ENCODE results near the gene TM2D1.

DNA sequence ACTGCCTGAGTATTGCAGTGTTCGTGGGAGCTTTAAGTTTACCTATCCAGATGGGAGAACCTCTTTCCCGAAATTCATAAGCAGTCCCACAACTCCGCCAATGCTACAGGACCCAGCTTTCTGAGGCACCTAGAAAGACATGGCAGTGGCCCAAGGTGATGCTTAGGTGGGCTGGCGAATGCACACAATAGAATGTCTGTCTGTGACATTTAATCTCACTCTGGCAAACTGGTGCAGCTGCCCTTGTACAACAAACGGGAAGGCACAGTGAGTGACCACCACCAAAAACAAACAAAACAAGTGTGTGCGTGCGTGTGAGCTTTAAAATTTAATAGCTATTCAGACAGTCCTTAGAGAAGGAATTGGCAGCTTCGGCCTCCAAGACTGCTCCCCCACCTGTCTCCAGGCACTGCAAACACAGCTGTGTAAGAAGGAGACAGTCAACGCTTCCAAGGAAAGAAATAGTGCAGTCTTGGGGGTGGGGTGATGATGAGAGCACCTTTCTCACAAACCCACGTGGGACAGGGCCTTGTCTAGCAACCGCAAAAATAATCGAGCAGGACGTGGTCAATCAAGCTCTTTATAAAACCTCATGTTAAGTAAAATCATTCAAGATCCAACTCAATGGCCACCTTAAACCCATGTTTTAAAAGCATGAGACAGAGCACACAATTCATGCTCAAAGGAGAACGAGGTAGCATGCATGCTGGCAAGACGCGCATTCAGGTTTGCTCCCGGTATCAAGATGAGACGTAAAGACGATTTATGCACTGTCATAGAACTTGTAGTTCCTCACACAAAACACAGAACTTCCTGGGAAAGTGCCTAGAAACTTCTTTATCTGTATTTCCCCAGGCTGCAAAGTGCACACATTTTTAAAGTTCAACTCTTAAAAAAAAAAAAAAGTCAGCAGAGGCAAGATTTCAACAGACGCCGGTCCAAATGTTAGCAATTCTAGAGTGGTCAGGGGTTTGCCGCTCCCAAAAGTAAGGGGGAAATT lies 84.1 kb downstream of the TM2D1 start:
- TF ChIP-seq, protein P1, sequence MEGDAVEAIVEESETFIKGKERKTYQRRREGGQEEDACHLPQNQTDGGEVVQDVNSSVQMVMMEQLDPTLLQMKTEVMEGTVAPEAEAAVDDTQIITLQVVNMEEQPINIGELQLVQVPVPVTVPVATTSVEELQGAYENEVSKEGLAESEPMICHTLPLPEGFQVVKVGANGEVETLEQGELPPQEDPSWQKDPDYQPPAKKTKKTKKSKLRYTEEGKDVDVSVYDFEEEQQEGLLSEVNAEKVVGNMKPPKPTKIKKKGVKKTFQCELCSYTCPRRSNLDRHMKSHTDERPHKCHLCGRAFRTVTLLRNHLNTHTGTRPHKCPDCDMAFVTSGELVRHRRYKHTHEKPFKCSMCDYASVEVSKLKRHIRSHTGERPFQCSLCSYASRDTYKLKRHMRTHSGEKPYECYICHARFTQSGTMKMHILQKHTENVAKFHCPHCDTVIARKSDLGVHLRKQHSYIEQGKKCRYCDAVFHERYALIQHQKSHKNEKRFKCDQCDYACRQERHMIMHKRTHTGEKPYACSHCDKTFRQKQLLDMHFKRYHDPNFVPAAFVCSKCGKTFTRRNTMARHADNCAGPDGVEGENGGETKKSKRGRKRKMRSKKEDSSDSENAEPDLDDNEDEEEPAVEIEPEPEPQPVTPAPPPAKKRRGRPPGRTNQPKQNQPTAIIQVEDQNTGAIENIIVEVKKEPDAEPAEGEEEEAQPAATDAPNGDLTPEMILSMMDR (IDR thresholded peaks at IDR 0.05; ENCODE audit: low read depth, low read length), result no peak
- TF ChIP-seq EZH2phosphoT487 (IDR thresholded peaks at IDR 0.05; ENCODE audit: low read depth), result no peak

Data from OCI-LY3 (cell line).